CD14-positive monocyte (primary cell): ENCODE results near the gene LRBA. TPM values are rescaled to one million over a fixed set of nuclear protein-coding genes. Genes with fewer than 3 reads are reported as not detected.

Source experiments
- DNase-seq, 3 donors: peaks; one replicate each; pipeline ENCODE4 v3.0.0-alpha.2; 2011 to 2022
- H2AFZ ChIP-seq: 2 replicates; pipeline ENCODE4 v1.6.0; 2012; ENCODE audit warnings: mild to moderate bottlenecking, low read depth, low read length, inconsistent platforms; ENCODE audit not compliant: insufficient read depth, poor library complexity, severe bottlenecking
- H3K27ac ChIP-seq, 2 donors: 1 replicate in 1 of 2; 2 replicates in 1 of 2; pipeline ENCODE4 v1.5.1; 2012 to 2013; ENCODE audit warnings: low read length in 2 of 2, control low read depth in 1 of 2, inconsistent platforms in 1 of 2, low read depth in 1 of 2, mild to moderate bottlenecking in 1 of 2
- H3K27me3 ChIP-seq, 2 donors: one replicate each; pipeline versions ENCODE4 v1.6.0 to v1.6.1; 2011 to 2013; ENCODE audit warnings: low read length in 2 of 2; ENCODE audit not compliant: control insufficient read depth in 2 of 2, insufficient read depth in 2 of 2
- H3K36me3 ChIP-seq, 2 donors: replicated peaks in 1 of 2; 1 replicate in 1 of 2; 2 replicates in 1 of 2; pipeline versions ENCODE4 v1.5.1 to v1.6.1; 2012 to 2013; ENCODE audit warnings: low read length in 2 of 2, control low read depth in 1 of 2, inconsistent platforms in 1 of 2, mild to moderate bottlenecking in 1 of 2; ENCODE audit not compliant: insufficient read depth in 2 of 2, control insufficient read depth in 1 of 2
- H3K4me1 ChIP-seq, 2 donors: 1 replicate in 1 of 2; 2 replicates in 1 of 2; pipeline versions ENCODE4 v1.5.1 to v1.6.1; 2012 to 2013; ENCODE audit warnings: low read length in 2 of 2, control low read depth in 1 of 2, inconsistent platforms in 1 of 2, mild to moderate bottlenecking in 1 of 2, moderate library complexity in 1 of 2; ENCODE audit not compliant: insufficient read depth in 2 of 2, control insufficient read depth in 1 of 2
- H3K4me2 ChIP-seq: replicated peaks from 2 replicates; pipeline ENCODE3; 2012; ENCODE audit warnings: low read length, moderate library complexity, mild to moderate bottlenecking; ENCODE audit not compliant: poor library complexity, severe bottlenecking; ENCODE audit errors: extremely low read depth
- H3K4me3 ChIP-seq, 3 experiments: fragments of 200-600 bp in 1 of 3; sonication (generic) in 1 of 3; replicated peaks in 1 of 3; 1 replicate in 2 of 3; 2 replicates in 1 of 3; pipeline ENCODE4 v1.5.1; 2011 to 2013; ENCODE audit warnings: low read length in 3 of 3, mild to moderate bottlenecking in 3 of 3, control low read depth in 2 of 3, low read depth in 2 of 3, inconsistent platforms in 1 of 3, moderate library complexity in 1 of 3
- H3K79me2 ChIP-seq: 2 replicates; pipeline ENCODE4 v1.6.0; 2012; ENCODE audit warnings: mild to moderate bottlenecking, control low read depth, inconsistent platforms, low read length, moderate library complexity; ENCODE audit not compliant: insufficient read depth
- H3K9ac ChIP-seq: 2 replicates; pipeline ENCODE4 v1.6.0; 2017; ENCODE audit warnings: low read length, mild to moderate bottlenecking; ENCODE audit not compliant: insufficient read depth, poor library complexity, severe bottlenecking
- H3K9me3 ChIP-seq, 2 donors: replicated peaks in 1 of 2; 1 replicate in 1 of 2; 2 replicates in 1 of 2; pipeline versions ENCODE4 v1.5.1 to v1.6.1; 2012 to 2013; ENCODE audit warnings: low read length in 2 of 2, control low read depth in 1 of 2; ENCODE audit not compliant: control insufficient read depth in 1 of 2, insufficient read depth in 1 of 2
- H4K20me1 ChIP-seq: 2 replicates; pipeline ENCODE4 v1.6.0; 2012; ENCODE audit warnings: mild to moderate bottlenecking, low read length, control low read depth, moderate library complexity; ENCODE audit not compliant: insufficient read depth
- H3K27ac Mint-ChIP-seq, 7 donors: one replicate each; pipeline ENCODE4 v1.8.0; 2020; ENCODE audit warnings: mild to moderate bottlenecking in 7 of 7, mixed read lengths in 7 of 7, moderate library complexity in 6 of 7, inconsistent platforms in 2 of 7
- H3K27me3 Mint-ChIP-seq, 3 donors: one replicate each; pipeline ENCODE4 v1.8.0; 2021 to 2022; ENCODE audit warnings: low read depth in 3 of 3, mild to moderate bottlenecking in 3 of 3, mixed read lengths in 3 of 3, moderate library complexity in 3 of 3, inconsistent platforms in 1 of 3
- H3K36me3 Mint-ChIP-seq, 2 donors: one replicate each; pipeline ENCODE4 v1.8.0; 2020; ENCODE audit warnings: mixed read lengths in 2 of 2, inconsistent platforms in 1 of 2, mild to moderate bottlenecking in 1 of 2
- H3K4me1 Mint-ChIP-seq: one replicate; pipeline ENCODE4 v1.8.0; 2020; ENCODE audit warnings: mild to moderate bottlenecking, mixed read lengths
- H3K4me3 Mint-ChIP-seq, 2 donors: one replicate each; pipeline ENCODE4 v1.8.0; 2020; ENCODE audit warnings: mild to moderate bottlenecking in 2 of 2, mixed read lengths in 2 of 2, moderate library complexity in 1 of 2
- H3K9me3 Mint-ChIP-seq, 7 donors: one replicate each; pipeline ENCODE4 v1.8.0; 2020 to 2022; ENCODE audit warnings: mixed read lengths in 7 of 7, mild to moderate bottlenecking in 6 of 7, moderate library complexity in 6 of 7, inconsistent platforms in 2 of 7
- whole genome bisulfite sequencing: methylation state at CpG from one replicate; pipeline ENCODE4 v1.1.5; 2013; ENCODE audit warnings: missing lambda C conversion rate; ENCODE audit not compliant: insufficient coverage; 5-methylcytosine and 5-hydroxymethylcytosine counted together
- intact Hi-C, 2 donors: fragments of 100-400 bp; cut with micrococcal nuclease; formaldehyde crosslinking; loops; one replicate each; pipeline versions ENCODE4 v1.15.0 to v1.15.1; 2023
- polyA plus RNA-seq, 3 donors: library from polyadenylated mRNA; depleted of rRNA in 1 of 3; unstranded in 2 of 3; stranded (reverse) in 1 of 3; fragments of 300-500 nt in 2 of 3; fragments of >200 nt in 1 of 3; fragmentation: Illumina TruSeq in 2 of 3; gene quantifications; 1 replicate in 2 of 3; 2 replicates in 1 of 3; pipeline ENCODE4 v1.2.3, GENCODE V29; 2012 to 2021
- TF ChIP-seq, protein P1 (sequence below): fragments of 200-600 bp; IDR thresholded peaks from one replicate; pipeline ENCODE4 v1.8.0; 2022; ENCODE audit warnings: antibody characterized with exemption, mild to moderate bottlenecking

The LRBA gene
- polyA plus RNA-seq, 3 donors, result 1.5 to 5.5 (median 4.4) TPM

DNA sequence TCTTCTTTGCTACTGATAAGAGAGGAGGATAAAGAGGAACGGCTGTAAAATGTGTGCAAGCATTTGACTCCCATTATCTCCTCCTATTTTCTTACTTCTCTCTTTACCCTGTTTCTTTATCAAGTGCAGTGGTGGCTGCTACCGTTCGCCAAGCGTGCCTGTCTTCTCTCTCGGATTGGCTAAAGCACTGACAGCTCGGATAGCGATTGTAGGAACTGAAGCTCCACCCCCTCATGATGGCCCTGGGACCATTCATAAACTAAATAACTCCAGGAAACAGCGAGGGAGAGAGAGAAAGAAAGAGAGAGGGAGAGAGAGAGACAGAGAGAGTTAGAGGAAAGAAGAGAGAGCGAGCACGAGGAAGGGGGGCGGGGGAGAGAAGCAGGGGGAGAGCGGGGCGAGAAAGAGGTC is 433.4 kb downstream of the LRBA start:
- Histone ChIP-seq H3K9ac (no peak overlapping the region), H3K4me1 (no peaks in the 10 kb centered on the region), H2AFZ (no peak overlapping the region), H4K20me1 (no peaks in the 10 kb centered on the region), H3K27ac (no peak overlapping the region), H3K4me3 (no peak overlapping the region), H3K27me3 (no peaks in the 10 kb centered on the region), H3K79me2 (no peaks in the 10 kb centered on the region), H3K36me3 (peaks cover 5 to 17% of the 10 kb centered on the region in 2 donors), H3K4me2 (no peak overlapping the region), H3K9me3 (peaks cover 37 to 38% of the 10 kb centered on the region in 2 donors)
- intact Hi-C loops, result no loop called here
- no peak overlapping the region for H3K27ac Mint-ChIP-seq
- no peaks in the 10 kb centered on the region for H3K4me1 Mint-ChIP-seq
- 100% methylated on average over 3 of the region's 13 CpGs for WGBS
- H3K36me3 Mint-ChIP-seq, result peaks cover 27 to 37% of the 10 kb centered on the region in 2 donors
- H3K4me3 Mint-ChIP-seq, result no peak overlapping the region
- no peak for DNase-seq
- H3K27me3 Mint-ChIP-seq, result no peaks in the 10 kb centered on the region
- TF ChIP-seq, protein P1, sequence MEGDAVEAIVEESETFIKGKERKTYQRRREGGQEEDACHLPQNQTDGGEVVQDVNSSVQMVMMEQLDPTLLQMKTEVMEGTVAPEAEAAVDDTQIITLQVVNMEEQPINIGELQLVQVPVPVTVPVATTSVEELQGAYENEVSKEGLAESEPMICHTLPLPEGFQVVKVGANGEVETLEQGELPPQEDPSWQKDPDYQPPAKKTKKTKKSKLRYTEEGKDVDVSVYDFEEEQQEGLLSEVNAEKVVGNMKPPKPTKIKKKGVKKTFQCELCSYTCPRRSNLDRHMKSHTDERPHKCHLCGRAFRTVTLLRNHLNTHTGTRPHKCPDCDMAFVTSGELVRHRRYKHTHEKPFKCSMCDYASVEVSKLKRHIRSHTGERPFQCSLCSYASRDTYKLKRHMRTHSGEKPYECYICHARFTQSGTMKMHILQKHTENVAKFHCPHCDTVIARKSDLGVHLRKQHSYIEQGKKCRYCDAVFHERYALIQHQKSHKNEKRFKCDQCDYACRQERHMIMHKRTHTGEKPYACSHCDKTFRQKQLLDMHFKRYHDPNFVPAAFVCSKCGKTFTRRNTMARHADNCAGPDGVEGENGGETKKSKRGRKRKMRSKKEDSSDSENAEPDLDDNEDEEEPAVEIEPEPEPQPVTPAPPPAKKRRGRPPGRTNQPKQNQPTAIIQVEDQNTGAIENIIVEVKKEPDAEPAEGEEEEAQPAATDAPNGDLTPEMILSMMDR, result no peak
- H3K9me3 Mint-ChIP-seq, result peaks cover 32 to 41% (median 38%) of the 10 kb centered on the region in 7 donors

DNA sequence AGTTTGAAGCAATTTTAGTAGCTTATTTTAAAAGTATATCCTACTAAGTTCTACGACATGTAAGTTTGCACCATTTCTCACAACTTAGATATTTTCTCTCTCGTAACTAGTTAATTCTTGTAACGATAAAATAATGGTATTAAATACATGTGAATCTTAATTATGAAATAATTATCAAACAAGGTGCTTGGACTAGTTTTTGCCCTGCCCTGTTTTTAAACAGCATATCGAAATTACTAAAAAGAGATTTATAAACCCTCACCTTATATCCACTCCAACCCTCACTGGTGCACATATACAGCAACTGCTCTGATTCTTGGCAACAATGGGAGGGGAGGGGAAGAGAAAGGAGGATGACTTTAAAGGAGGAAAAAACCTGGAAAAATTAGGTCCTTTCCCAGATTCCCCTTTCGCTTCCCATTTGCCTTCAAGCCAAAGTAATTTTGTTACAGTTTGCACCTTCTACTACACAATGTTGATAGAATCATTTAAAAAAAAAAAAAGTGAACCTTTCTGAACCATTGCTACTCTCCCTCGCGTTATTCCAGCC is 434.0 kb downstream of the LRBA start:
- H3K27ac ChIP-seq, result no peak overlapping the region
- H3K4me1 ChIP-seq, result no peaks in the 10 kb centered on the region
- peaks cover 37 to 38% of the 10 kb centered on the region in 2 donors for H3K9me3 ChIP-seq
- H3K4me2 ChIP-seq, result no peak overlapping the region
- H2AFZ ChIP-seq, result no peak overlapping the region
- H3K27me3 ChIP-seq, result no peaks in the 10 kb centered on the region
- peaks cover 32 to 41% (median 38%) of the 10 kb centered on the region in 7 donors for H3K9me3 Mint-ChIP-seq
- peaks cover 26 to 33% of the 10 kb centered on the region in 2 donors for H3K36me3 Mint-ChIP-seq
- intact Hi-C loops, result no loop called here
- H3K4me1 Mint-ChIP-seq, result no peaks in the 10 kb centered on the region
- H3K36me3 ChIP-seq, result peaks cover 5 to 17% of the 10 kb centered on the region in 2 donors
- H3K79me2 ChIP-seq, result no peaks in the 10 kb centered on the region
- DNase-seq, result no peak
- TF ChIP-seq, protein P1, result no peak
- H3K4me3 ChIP-seq, result no peak overlapping the region
- no CpG with 5 or more reads among the region's 7 CpGs for WGBS
- H3K4me3 Mint-ChIP-seq, result no peak overlapping the region
- H3K27ac Mint-ChIP-seq, result no peak overlapping the region
- H4K20me1 ChIP-seq, result no peaks in the 10 kb centered on the region
- no peaks in the 10 kb centered on the region for H3K27me3 Mint-ChIP-seq
- no peak overlapping the region for H3K9ac ChIP-seq
